Activated CD8-positive, alpha-beta memory T cell treated with anti-CD3 and anti-CD28 coated beads, Interleukin-2, amount 50 U/mL, for 1 hour (primary cell): ENCODE data around the gene LRIT3.
"Not testable (repeated sequence)": the region's sequence is repeated elsewhere in the genome, so short reads cannot be mapped to it uniquely, and the experiment has no call there.

Experiments
- DNase-seq: peaks from one replicate; pipeline ENCODE4 v3.0.0-alpha.2; 2020; ENCODE audit errors: extremely low read depth

Gene LRIT3

GRCh38 chr4:109848501-109848900 is 594 bp downstream of the LRIT3 start:
- DNase-seq = no peak

DNA sequence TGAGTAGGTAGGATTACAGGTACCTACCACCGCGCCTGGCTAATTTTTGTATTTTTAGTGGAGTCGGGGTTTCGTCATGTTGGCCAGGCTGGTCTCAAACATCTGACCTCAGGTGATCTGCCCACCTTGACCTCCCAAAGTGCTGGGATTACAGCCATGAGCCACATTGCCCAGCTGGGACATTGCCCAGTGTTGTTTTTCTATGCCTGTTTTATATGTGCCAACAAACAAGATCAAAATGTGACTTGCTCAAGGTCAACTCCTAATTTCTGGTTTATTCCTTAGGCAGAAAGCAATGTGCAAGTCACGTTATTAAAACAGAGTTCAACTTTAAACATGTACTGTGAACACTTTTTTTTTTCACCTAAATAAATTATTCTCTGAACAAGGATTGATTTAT is 2.7 kb downstream of the LRIT3 start:
- DNase-seq = no peak

DNA sequence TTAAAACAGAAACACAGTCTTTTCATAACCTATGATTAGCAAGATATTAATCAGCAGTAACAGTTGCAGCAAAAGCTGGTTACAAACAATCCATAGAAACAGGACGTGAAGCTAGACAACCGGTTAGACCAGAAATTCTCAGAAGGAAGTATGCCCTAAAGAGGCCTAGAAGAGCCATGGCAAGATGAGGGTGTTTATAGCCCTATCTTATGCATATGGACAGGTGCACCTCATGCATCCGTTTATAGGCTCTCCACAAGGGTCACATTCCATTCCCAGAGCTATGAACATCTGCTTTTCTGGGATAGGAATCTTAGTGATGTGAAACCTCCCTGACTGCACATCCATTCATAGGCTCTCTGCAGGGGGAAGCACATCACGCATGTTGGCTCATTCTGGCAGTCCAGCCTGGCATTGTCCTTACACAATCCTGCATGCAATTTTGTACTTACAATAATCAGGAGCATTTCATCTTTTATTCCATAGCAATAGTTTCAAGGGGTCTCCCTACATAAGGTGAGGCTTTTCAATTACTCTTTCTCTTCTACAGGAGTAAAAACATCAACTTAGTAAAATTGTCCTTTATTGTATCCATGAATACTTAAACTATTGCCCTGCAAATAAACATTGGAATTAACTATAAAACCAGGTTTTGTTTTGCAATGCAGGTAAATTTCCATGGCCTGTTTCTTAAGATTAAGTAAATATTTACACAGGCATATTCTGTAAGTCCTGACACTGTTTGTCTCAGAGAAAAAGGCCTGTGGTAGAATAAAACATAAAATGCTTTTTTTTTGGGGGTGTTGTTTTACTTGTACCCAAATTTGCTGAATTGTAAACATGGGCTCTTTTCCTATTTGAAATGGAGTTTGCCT is 11.8 kb downstream of the LRIT3 start:
- not testable (repeated sequence) for DNase-seq

DNA sequence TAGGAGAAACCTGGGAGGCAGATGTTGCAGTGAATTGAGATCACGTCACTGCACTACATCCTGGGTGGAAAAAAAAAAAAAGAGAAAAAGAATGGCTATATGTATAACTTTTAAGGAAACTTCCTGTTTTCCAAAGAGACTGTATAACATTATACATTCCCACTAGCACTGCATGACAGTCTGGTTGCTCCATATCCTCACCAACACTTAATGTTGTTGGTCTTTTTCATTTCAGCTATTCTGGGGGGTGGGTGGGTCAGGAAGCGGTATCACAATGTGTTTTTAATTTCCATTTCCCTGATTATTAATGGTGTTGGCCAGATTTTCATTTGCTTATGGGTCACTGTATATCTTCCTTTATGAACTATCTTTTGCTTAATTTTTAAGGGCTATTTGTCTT is 13.4 kb downstream of the LRIT3 start:
- no peak for DNase-seq

DNA sequence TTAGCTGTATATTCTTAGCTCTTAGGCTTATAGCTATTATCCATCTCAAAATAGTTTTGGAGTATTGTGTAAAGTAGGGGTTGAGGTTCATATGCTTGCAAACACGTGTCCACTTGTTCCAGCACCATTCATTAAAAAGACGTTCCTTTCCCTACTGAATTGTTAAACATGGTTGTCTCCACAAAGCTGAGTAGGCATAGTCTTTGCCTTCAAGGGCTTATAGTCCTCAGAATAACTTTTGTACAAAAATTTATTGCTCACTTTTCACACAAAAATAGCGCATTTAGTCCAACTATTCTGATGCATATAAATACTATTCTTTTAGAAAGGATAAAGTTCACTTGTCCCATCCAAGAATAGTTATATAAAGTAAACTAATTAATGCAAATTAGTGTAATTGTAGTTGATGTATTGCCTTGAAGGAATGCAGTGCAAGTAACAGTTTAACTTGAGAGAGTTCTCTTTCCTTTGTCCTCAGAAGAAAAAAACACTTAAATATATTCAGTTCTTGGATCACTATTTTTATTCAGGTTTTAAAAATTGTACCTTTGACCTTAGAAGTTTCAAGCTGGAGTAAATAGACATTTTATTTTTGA is 14.1 kb downstream of the LRIT3 start:
- DNase-seq = no peak

DNA sequence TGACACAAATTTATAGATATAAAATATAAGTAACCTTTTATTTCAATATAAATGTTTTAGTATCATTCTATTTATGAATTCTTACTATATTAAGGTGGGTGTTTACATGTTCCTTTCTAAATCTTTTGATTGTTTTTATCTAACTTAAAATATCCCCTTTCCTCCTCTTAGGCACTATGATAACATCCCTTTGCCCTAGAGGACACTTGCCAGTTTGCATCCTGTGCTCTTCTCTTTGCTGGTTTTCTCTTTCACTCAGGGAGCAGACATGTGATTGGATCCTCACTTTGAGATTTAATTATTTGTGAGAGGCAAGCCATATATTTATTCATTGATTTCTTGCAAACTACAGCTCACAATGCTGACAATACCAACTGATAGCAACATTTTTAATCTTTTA is 16.2 kb downstream of the LRIT3 start:
- no peak for DNase-seq

GRCh38 chr4:109870061-109870460 is 22.2 kb downstream of the LRIT3 start:
- no peak for DNase-seq

- DNase-seq = no peak
Observed at GRCh38 chr4:109872065-109872464, 24.2 kb downstream of the LRIT3 start.

- no peak for DNase-seq
Observed at GRCh38 chr4:109872950-109873656, 25.2 kb downstream of the LRIT3 start.

DNA sequence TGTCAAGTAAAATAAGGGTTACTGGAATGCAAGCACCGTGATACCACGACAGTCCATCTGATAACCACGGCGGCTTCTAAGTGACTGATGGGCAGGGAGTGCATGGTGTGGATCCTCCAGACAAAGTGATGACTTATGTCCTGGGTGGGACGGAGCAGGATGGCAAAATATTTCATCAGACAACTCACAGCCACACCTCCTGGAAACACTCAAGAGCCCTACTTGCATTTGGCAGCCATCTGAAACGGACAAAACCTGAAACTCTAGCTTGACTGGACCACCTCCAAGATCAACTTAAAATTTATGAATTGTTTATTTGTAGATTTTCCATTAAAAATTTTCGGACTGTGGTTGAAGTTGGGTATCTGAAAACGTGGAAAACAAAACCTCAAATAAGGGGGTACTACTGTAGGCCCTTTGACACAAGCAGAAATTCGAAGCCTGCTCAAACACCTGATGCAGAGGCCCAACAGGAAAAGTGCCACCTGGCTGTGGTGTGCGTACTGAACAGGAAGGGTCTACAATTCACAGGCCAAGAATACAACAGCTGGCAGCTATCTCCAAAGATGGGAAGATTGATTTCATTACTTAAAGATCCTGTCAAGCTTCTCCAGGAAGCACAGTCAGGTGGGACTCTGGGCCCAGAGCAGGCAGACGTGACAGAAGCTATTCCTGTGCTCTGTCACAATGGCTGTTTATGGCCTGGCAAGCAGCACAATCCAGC is 26.0 kb downstream of the LRIT3 start:
- DNase-seq = no peak

GRCh38 chr4:109875106-109875505 is 27.2 kb downstream of the LRIT3 start:
- DNase-seq = no peak

DNA sequence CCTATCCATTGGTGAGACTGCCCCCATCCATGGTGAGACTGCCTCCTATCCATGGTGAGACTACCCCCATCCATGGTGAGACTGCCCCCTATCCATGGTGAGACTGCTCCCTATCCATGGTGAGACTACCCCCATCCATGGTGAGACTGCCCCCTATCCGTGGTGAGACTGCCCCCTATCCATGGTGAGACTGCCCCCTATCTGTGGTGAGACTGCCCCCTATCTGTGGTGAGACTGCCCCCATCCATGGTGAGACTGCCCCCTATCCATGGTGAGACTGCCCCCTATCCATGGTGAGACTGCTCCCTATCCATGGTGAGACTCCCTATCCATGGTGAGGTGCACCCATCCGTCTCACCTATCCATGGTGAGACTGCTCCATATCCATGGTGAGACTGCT is 27.6 kb downstream of the LRIT3 start:
- DNase-seq = not testable (repeated sequence)

GRCh38 chr4:109876634-109877265 is 28.8 kb downstream of the LRIT3 start:
- DNase-seq = no peak

GRCh38 chr4:109877400-109877799 is 29.5 kb downstream of the LRIT3 start:
- no peak for DNase-seq

GRCh38 chr4:109878355-109878754 is 30.4 kb downstream of the LRIT3 start:
- DNase-seq = no peak

DNA sequence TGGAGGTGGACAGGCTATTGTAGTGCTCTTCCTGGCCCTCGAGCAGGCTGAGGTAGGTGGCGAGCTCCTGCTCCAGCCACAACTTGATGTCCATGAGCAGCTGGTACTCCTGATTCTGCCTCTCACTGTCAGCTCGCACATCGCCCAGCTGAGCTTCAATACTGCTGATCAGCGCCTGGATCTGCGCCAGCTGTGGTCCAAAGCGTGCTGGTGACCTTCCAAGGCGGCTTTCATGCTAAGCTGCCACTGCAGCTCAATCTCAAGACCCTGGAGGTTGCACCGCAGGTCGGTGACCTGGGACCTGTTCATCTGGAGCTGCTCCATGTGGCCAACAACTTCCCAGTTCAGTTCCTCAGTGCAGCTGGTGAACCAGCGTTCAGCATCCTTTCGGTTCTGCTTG is 31.2 kb downstream of the LRIT3 start:
- no peak for DNase-seq

GRCh38 chr4:109879636-109880314 is 31.9 kb downstream of the LRIT3 start:
- no peak for DNase-seq

GRCh38 chr4:109886303-109886702 is 38.4 kb downstream of the LRIT3 start:
- no peak for DNase-seq

GRCh38 chr4:109887071-109887470 is 39.2 kb downstream of the LRIT3 start:
- DNase-seq = no peak

DNA sequence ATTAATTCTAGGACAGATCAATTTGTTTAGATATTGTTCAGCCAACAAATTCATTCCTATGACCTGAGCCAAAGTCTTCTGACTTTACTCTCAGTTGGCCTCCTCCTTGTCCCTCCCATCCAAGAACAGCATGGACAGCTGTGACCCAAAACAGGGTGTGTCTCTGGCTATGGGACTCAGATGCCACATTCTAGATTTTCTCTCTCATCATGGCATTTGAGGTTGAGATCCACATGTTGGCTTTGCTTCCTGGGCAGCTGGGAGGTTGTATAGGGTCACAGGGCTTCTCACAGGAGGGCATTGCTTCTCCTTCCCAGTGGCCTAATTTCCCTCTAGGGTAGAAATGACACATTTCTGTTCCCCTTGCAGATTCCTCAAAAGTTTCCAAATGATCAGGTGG is 42.2 kb downstream of the LRIT3 start:
- no peak for DNase-seq
